ENCODE measurements around the gene ZNF784. TPM values are rescaled to one million over a fixed set of nuclear protein-coding genes. Genes with fewer than 3 reads are reported as not detected.
A peak's percentile ranks its signal among the peaks of the same experiment; 100 is the strongest.

The ZNF784 gene
- total and polyA plus RNA-seq, 2 of the 13 experiments (the other 11 are each of a cell fraction or from before 2014, with no cell fraction given), result 4.1 to 4.2 TPM

DNA sequence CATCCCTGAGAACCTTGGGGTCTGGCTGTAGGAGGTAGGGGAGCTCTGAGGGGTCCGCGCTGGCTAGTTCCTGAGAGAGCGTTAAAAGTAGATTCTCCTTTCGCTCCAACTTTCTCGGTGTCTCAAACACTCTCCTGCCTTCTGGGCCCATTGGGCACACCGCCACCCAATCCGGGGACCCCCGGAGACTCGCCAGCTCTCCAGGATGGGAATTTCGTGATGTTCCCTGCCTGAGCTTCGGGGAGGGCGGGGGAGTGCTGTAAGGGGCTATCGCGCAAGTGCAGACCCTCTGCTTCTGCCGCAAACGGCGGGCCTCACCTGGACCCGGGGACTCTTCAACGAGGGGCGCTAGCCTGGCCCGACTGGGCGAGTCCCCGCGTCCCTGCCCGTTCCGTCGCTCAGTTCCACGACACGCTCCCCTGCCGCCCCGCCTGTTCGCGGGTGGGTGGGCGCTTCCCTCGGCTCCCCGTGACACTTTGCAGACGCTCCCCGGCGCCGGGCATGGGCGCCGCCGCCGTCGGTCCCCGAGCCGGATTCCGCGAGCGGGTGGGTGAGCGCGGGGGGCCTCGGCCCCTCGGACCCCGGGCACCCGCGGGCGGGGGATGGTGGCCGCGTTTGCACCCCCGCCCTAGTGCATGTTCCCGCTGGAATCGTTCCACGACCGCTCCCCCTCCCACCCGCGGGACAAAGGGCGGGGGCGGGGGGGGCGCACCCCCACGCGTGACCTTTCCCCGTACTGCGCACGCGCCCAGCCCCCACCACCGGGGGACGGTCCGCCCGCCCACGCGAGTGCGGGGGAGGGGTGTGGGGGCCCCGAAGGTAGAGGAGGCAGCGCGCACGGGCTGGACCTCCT is 23.6 kb upstream of the ZNF784 start, which contains the start of gene CCDC106 (continued):
- TF ChIP-seq, protein P1, sequence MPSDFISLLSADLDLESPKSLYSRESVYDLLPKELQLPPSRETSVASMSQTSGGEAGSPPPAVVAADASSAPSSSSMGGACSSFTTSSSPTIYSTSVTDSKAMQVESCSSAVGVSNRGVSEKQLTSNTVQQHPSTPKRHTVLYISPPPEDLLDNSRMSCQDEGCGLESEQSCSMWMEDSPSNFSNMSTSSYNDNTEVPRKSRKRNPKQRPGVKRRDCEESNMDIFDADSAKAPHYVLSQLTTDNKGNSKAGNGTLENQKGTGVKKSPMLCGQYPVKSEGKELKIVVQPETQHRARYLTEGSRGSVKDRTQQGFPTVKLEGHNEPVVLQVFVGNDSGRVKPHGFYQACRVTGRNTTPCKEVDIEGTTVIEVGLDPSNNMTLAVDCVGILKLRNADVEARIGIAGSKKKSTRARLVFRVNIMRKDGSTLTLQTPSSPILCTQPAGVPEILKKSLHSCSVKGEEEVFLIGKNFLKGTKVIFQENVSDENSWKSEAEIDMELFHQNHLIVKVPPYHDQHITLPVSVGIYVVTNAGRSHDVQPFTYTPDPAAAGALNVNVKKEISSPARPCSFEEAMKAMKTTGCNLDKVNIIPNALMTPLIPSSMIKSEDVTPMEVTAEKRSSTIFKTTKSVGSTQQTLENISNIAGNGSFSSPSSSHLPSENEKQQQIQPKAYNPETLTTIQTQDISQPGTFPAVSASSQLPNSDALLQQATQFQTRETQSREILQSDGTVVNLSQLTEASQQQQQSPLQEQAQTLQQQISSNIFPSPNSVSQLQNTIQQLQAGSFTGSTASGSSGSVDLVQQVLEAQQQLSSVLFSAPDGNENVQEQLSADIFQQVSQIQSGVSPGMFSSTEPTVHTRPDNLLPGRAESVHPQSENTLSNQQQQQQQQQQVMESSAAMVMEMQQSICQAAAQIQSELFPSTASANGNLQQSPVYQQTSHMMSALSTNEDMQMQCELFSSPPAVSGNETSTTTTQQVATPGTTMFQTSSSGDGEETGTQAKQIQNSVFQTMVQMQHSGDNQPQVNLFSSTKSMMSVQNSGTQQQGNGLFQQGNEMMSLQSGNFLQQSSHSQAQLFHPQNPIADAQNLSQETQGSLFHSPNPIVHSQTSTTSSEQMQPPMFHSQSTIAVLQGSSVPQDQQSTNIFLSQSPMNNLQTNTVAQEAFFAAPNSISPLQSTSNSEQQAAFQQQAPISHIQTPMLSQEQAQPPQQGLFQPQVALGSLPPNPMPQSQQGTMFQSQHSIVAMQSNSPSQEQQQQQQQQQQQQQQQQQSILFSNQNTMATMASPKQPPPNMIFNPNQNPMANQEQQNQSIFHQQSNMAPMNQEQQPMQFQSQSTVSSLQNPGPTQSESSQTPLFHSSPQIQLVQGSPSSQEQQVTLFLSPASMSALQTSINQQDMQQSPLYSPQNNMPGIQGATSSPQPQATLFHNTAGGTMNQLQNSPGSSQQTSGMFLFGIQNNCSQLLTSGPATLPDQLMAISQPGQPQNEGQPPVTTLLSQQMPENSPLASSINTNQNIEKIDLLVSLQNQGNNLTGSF (CRISPR knock-in tag; IDR thresholded peaks at IDR 0.05), result no peak
- TF ChIP-seq MBNL3 (CRISPR knock-in tag; conservative IDR thresholded peaks at IDR 0.05) (no peak), ZNF34 (CRISPR knock-in tag; IDR thresholded peaks at IDR 0.05; ENCODE audit: borderline replicate concordance) (no peak), ZBTB21 (CRISPR knock-in tag; IDR thresholded peaks at IDR 0.05) (no peak), ZNF737 (CRISPR knock-in tag; IDR thresholded peaks at IDR 0.05; ENCODE audit: borderline replicate concordance) (no peak), NFE2L2 (IDR thresholded peaks at IDR 0.05; ENCODE audit: low read length) (no peak), HNRNPLL (IDR thresholded peaks at IDR 0.05; ENCODE audit: low read depth, low read length, poor library complexity, severe bottlenecking) (peak; percentile 43), ZNF12 (CRISPR knock-in tag; IDR thresholded peaks at IDR 0.05) (no peak), ZFYVE20 (CRISPR knock-in tag; IDR thresholded peaks at IDR 0.05; ENCODE audit: borderline replicate concordance, low read depth) (no peak), ZNF644 (CRISPR knock-in tag; IDR thresholded peaks at IDR 0.05; ENCODE audit: low read depth) (no peak), ZNF841 (CRISPR knock-in tag; IDR thresholded peaks at IDR 0.05; ENCODE audit: borderline replicate concordance) (no peak), XBP1 (CRISPR knock-in tag; IDR thresholded peaks at IDR 0.05) (no peak), SIN3B (IDR thresholded peaks at IDR 0.05; ENCODE audit: low read length) (no peak)
- TF ChIP-seq, protein P2, sequence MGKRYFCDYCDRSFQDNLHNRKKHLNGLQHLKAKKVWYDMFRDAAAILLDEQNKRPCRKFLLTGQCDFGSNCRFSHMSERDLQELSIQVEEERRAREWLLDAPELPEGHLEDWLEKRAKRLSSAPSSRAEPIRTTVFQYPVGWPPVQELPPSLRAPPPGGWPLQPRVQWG (CRISPR knock-in tag; IDR thresholded peaks at IDR 0.05; ENCODE audit: borderline replicate concordance, low read depth), result no peak
- TF ChIP-seq, protein P3, sequence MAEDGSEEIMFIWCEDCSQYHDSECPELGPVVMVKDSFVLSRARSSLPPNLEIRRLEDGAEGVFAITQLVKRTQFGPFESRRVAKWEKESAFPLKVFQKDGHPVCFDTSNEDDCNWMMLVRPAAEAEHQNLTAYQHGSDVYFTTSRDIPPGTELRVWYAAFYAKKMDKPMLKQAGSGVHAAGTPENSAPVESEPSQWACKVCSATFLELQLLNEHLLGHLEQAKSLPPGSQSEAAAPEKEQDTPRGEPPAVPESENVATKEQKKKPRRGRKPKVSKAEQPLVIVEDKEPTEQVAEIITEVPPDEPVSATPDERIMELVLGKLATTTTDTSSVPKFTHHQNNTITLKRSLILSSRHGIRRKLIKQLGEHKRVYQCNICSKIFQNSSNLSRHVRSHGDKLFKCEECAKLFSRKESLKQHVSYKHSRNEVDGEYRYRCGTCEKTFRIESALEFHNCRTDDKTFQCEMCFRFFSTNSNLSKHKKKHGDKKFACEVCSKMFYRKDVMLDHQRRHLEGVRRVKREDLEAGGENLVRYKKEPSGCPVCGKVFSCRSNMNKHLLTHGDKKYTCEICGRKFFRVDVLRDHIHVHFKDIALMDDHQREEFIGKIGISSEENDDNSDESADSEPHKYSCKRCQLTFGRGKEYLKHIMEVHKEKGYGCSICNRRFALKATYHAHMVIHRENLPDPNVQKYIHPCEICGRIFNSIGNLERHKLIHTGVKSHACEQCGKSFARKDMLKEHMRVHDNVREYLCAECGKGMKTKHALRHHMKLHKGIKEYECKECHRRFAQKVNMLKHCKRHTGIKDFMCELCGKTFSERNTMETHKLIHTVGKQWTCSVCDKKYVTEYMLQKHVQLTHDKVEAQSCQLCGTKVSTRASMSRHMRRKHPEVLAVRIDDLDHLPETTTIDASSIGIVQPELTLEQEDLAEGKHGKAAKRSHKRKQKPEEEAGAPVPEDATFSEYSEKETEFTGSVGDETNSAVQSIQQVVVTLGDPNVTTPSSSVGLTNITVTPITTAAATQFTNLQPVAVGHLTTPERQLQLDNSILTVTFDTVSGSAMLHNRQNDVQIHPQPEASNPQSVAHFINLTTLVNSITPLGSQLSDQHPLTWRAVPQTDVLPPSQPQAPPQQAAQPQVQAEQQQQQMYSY (CRISPR knock-in tag; IDR thresholded peaks at IDR 0.05), result no peak
- TF ChIP-seq, protein P4, sequence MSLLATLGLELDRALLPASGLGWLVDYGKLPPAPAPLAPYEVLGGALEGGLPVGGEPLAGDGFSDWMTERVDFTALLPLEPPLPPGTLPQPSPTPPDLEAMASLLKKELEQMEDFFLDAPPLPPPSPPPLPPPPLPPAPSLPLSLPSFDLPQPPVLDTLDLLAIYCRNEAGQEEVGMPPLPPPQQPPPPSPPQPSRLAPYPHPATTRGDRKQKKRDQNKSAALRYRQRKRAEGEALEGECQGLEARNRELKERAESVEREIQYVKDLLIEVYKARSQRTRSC (CRISPR knock-in tag; IDR thresholded peaks at IDR 0.05; ENCODE audit: low read depth), result no peak
- TF ChIP-seq, protein P5, sequence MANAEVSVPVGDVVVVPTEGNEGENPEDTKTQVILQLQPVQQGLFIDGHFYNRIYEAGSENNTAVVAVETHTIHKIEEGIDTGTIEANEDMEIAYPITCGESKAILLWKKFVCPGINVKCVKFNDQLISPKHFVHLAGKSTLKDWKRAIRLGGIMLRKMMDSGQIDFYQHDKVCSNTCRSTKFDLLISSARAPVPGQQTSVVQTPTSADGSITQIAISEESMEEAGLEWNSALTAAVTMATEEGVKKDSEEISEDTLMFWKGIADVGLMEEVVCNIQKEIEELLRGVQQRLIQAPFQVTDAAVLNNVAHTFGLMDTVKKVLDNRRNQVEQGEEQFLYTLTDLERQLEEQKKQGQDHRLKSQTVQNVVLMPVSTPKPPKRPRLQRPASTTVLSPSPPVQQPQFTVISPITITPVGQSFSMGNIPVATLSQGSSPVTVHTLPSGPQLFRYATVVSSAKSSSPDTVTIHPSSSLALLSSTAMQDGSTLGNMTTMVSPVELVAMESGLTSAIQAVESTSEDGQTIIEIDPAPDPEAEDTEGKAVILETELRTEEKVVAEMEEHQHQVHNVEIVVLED (CRISPR knock-in tag; IDR thresholded peaks at IDR 0.05; ENCODE audit: borderline replicate concordance), result no peak; the same call in 1 of the 2 replicates

Measured in HepG2 (cell line).